Vagina (tissue), 2 donors: Measurements from ENCODE around the gene NLRP10. TPM values are rescaled to one million over a fixed set of nuclear protein-coding genes. Genes with fewer than 3 reads are reported as not detected.
"Not testable (repeated sequence)": the region's sequence is repeated elsewhere in the genome, so short reads cannot be mapped to it uniquely, and the experiment has no call there.

Source experiments
- DNase-seq, 2 donors: peaks; one replicate each; pipeline ENCODE4 v3.0.0-alpha.2; 2017; ENCODE audit errors: extremely low spot score in 2 of 2
- H3K27ac ChIP-seq: fragments of 200-600 bp; sonication (generic); one replicate; pipeline ENCODE4 v1.5.1; 2019
- H3K27me3 ChIP-seq: fragments of 200-600 bp; sonication (generic); one replicate; pipeline ENCODE4 v1.5.1; 2019
- H3K36me3 ChIP-seq, 2 donors: fragments of 200-600 bp; sonication (generic); one replicate each; pipeline ENCODE4 v1.5.1; 2017 to 2019
- H3K4me1 ChIP-seq: fragments of 200-600 bp; sonication (generic); one replicate; pipeline ENCODE4 v1.5.1; 2019
- H3K4me3 ChIP-seq, 2 donors: fragments of 200-600 bp; sonication (generic); 1 replicate in 1 of 2; 2 replicates in 1 of 2; pipeline ENCODE4 v1.5.1; 2016 to 2019
- H3K9me3 ChIP-seq: fragments of 200-600 bp; sonication (generic); one replicate; pipeline ENCODE4 v1.5.1; 2019
- POLR2A ChIP-seq, 2 donors: fragments of 450-650 bp; IDR thresholded peaks; one replicate each; pipeline ENCODE4 v1.6.1; 2017; ENCODE audit warnings: antibody characterized with exemption in 2 of 2, mild to moderate bottlenecking in 2 of 2, moderate library complexity in 2 of 2
- POLR2AphosphoS5 ChIP-seq, 2 donors: sonication (generic); formaldehyde crosslinking; IDR thresholded peaks; one replicate each; pipeline ENCODE4 v1.9.0; 2017; ENCODE audit warnings: antibody characterized with exemption in 2 of 2, mild to moderate bottlenecking in 2 of 2, low read depth in 1 of 2; ENCODE audit not compliant: insufficient read depth in 1 of 2
- intact Hi-C: fragments of 100-400 bp; cut with DNase I; formaldehyde crosslinking; loops from one replicate; pipeline ENCODE4 v1.15.1; 2023
- total RNA-seq: library from RNA; depleted of rRNA; stranded (reverse); fragments of >200 nt; gene quantifications from one replicate; pipeline ENCODE4 v1.2.3, GENCODE V29; 2016
- TF ChIP-seq, protein P1 (sequence below), 3 experiments: fragments of 450-650 bp in 2 of 3; fragments of 200-600 bp in 1 of 3; sonication (generic) in 1 of 3; IDR thresholded peaks; one replicate each; pipeline ENCODE4 v1.5.1; 2017 to 2019; ENCODE audit warnings: antibody characterized with exemption in 3 of 3, mild to moderate bottlenecking in 2 of 3, moderate library complexity in 2 of 3

The NLRP10 gene
- total RNA-seq, 1 donor from 2014 or later = not detected

- Histone ChIP-seq H3K4me3 (no peak overlapping the region), H3K27me3 (no peaks in the 10 kb centered on the region), H3K36me3 (peaks cover 0 to 23% of the 10 kb centered on the region in 2 donors), H3K4me1 (no peaks in the 10 kb centered on the region), H3K27ac (no peak overlapping the region), H3K9me3 (no peaks in the 10 kb centered on the region)
- peak in 1 of 2 donors; percentile 60 for DNase-seq
- intact Hi-C loops = no loop called here
- no peak for TF ChIP-seq POLR2AphosphoS5 (IDR thresholded peaks at IDR 0.05; ENCODE audit: insufficient read depth in 1 of 2, low read depth in 1 of 2)
- TF ChIP-seq, protein P1, sequence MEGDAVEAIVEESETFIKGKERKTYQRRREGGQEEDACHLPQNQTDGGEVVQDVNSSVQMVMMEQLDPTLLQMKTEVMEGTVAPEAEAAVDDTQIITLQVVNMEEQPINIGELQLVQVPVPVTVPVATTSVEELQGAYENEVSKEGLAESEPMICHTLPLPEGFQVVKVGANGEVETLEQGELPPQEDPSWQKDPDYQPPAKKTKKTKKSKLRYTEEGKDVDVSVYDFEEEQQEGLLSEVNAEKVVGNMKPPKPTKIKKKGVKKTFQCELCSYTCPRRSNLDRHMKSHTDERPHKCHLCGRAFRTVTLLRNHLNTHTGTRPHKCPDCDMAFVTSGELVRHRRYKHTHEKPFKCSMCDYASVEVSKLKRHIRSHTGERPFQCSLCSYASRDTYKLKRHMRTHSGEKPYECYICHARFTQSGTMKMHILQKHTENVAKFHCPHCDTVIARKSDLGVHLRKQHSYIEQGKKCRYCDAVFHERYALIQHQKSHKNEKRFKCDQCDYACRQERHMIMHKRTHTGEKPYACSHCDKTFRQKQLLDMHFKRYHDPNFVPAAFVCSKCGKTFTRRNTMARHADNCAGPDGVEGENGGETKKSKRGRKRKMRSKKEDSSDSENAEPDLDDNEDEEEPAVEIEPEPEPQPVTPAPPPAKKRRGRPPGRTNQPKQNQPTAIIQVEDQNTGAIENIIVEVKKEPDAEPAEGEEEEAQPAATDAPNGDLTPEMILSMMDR (IDR thresholded peaks at IDR 0.05) = no peak
- TF ChIP-seq POLR2A (IDR thresholded peaks at IDR 0.05) = no peak
Measured at GRCh38 chr11:8002676-8003075, 37.4 kb upstream of the NLRP10 start.

- DNase-seq = no peak
- no peak for TF ChIP-seq POLR2AphosphoS5 (IDR thresholded peaks at IDR 0.05; ENCODE audit: insufficient read depth in 1 of 2, low read depth in 1 of 2)
- no peak for TF ChIP-seq POLR2A (IDR thresholded peaks at IDR 0.05)
- TF ChIP-seq, protein P1 (IDR thresholded peaks at IDR 0.05) = no peak
- intact Hi-C loops = no loop called here
- Histone ChIP-seq H3K27ac (no peak overlapping the region), H3K27me3 (no peaks in the 10 kb centered on the region), H3K4me1 (no peaks in the 10 kb centered on the region), H3K4me3 (no peak overlapping the region), H3K9me3 (no peaks in the 10 kb centered on the region), H3K36me3 (peaks cover 0 to 46% of the 10 kb centered on the region in 2 donors)
Measured at GRCh38 chr11:8000390-8000789, 35.1 kb upstream of the NLRP10 start.

DNA sequence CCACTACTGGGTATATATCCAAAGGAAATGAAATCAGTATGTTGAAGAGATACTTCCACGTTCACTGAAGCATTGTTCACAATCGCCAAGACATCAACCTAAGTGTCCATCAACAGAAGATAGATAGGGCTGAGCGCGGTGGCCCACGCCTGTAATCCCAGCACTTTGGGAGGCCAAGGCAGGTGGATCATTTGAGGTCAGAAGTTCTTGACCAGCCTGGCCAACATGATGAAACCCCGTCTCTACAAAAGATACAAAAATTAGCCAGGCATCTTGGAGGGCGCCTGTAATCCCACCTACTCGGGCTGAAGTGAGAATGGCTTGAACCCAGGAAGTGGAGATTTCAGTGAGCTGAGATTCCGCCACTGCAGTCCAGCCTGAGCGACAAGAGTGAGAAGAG, 34.5 kb upstream of the NLRP10 start:
- Histone ChIP-seq H3K36me3 (peaks cover 1 to 52% of the 10 kb centered on the region in 2 donors), H3K27me3 (no peaks in the 10 kb centered on the region), H3K27ac (no peak overlapping the region), H3K4me3 (no peak overlapping the region), H3K4me1 (no peaks in the 10 kb centered on the region), H3K9me3 (no peaks in the 10 kb centered on the region)
- intact Hi-C loops = no loop called here
- no peak for DNase-seq
- TF ChIP-seq POLR2A (IDR thresholded peaks at IDR 0.05) (no peak), POLR2AphosphoS5 (IDR thresholded peaks at IDR 0.05; ENCODE audit: insufficient read depth in 1 of 2, low read depth in 1 of 2) (no peak)
- TF ChIP-seq, protein P1 (IDR thresholded peaks at IDR 0.05) = no peak

DNA sequence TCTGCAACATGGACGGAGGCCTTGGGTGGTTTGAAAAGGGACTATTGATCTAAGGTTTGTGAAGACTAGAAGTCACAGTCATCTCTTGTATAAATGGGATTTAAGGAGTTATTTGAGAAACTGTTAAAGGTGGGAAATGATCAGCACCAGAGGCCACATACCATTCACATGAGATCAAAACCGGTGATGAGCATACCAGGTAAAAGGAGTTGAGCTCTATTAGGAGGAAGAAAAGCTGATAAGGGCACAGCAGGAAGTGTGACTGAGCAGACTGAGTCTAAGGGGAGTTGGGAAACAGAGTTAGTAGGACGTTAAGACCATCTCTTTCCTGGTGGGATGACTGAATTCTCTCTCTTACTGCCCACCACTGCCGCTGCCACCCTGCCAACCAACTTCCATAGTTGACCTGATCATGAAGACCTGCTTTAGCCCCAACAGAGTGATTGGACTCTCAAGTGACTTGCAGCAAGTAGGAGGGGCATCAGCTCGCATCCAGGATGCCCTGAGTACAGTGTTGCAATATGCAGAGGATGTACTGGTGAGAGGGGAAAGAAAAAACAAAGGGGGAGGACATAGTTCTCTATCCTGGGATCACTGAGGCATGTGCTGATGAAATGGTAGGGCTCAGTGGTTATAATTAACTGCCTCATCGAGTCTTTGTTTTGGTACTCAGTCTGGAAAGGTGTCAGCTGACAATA, 29.5 kb upstream of the NLRP10 start:
- Histone ChIP-seq H3K4me3 (no peak overlapping the region), H3K36me3 (peaks cover 3 to 88% of the 10 kb centered on the region in 2 donors), H3K4me1 (peaks cover 5% of the 10 kb centered on the region), H3K27ac (no peak overlapping the region), H3K27me3 (no peaks in the 10 kb centered on the region), H3K9me3 (no peaks in the 10 kb centered on the region)
- no peak for TF ChIP-seq POLR2AphosphoS5 (IDR thresholded peaks at IDR 0.05; ENCODE audit: insufficient read depth in 1 of 2, low read depth in 1 of 2)
- no peak for TF ChIP-seq POLR2A (IDR thresholded peaks at IDR 0.05)
- TF ChIP-seq, protein P1 (IDR thresholded peaks at IDR 0.05) = no peak
- no peak for DNase-seq
- intact Hi-C loops = no loop called here

GRCh38 chr11:7987560-7987883, 22.3 kb upstream of the NLRP10 start:
- not testable (repeated sequence) for H3K27me3 ChIP-seq, H3K9me3 ChIP-seq, DNase-seq
- H3K4me1 ChIP-seq = peaks cover 35% of the 10 kb centered on the region
- intact Hi-C loops = loop anchor here (10.0 kb wide), 1 partner anchor 93 kb away; no protein-coding TSS in a partner anchor
- H3K36me3 ChIP-seq = peaks cover 0 to 21% of the 10 kb centered on the region in 2 donors
- H3K27ac ChIP-seq = peak overlapping the region; percentile 73
- peak overlapping the region; percentile 70 to 90 for H3K4me3 ChIP-seq
